ENCODE results near the gene USP34.
A peak's percentile ranks its signal among the peaks of the same experiment; 100 is the strongest.

The USP34 gene

GRCh38 chr2:61244694-61245093, 226.2 kb downstream of the USP34 start:
- TF ChIP-seq POLR2AphosphoS5 (IDR thresholded peaks at IDR 0.05; ENCODE audit: borderline replicate concordance, low read depth, low read length), result no peak
- TF ChIP-seq FOXP2 (optimal IDR thresholded peaks at IDR 0.05; ENCODE audit: control extremely low read depth, extremely low read length, insufficient read depth), result no peak
- no peak for TF ChIP-seq EZH2 (IDR thresholded peaks at IDR 0.05)
- DNase-seq (ENCODE audit: low read depth, low spot score), result no peak
- peaks cover 44% of the 10 kb centered on the region for H3K36me3 ChIP-seq (ENCODE audit: insufficient read depth, low read length)

GRCh38 chr2:61241266-61241665, 229.6 kb downstream of the USP34 start:
- TF ChIP-seq POLR2AphosphoS5 (IDR thresholded peaks at IDR 0.05; ENCODE audit: borderline replicate concordance, low read depth, low read length) (no peak), FOXP2 (optimal IDR thresholded peaks at IDR 0.05; ENCODE audit: control extremely low read depth, extremely low read length, insufficient read depth) (no peak), EZH2 (IDR thresholded peaks at IDR 0.05) (no peak)
- H3K9me3 ChIP-seq (ENCODE audit: low read depth, low read length), result no peaks in the 10 kb centered on the region
- no peak overlapping the region for H3K9ac ChIP-seq (ENCODE audit: insufficient read length)
- DNase-seq (ENCODE audit: low read depth, low spot score), result no peak
- peaks cover 46% of the 10 kb centered on the region for H3K36me3 ChIP-seq (ENCODE audit: insufficient read depth, low read length)
- no peak overlapping the region for H3K27ac ChIP-seq
- no peak overlapping the region for H3K4me3 ChIP-seq

More at GRCh38 chr2:61244694-61245093, 226.2 kb downstream of the USP34 start:
- H3K9ac ChIP-seq (ENCODE audit: insufficient read length), result no peak overlapping the region
- no peak overlapping the region for H3K27ac ChIP-seq
- H3K4me3 ChIP-seq, result no peak overlapping the region
- no peaks in the 10 kb centered on the region for H3K9me3 ChIP-seq (ENCODE audit: low read depth, low read length)

GRCh38 chr2:61238219-61239012, 232.5 kb downstream of the USP34 start:
- Histone ChIP-seq H3K4me3 (no peak overlapping the region), H3K9ac (ENCODE audit: insufficient read length) (no peak overlapping the region), H3K36me3 (ENCODE audit: insufficient read depth, low read length) (peaks cover 46% of the 10 kb centered on the region), H3K27ac (no peak overlapping the region), H3K9me3 (ENCODE audit: low read depth, low read length) (no peaks in the 10 kb centered on the region)
- no peak for DNase-seq (ENCODE audit: low read depth, low spot score)
- TF ChIP-seq POLR2AphosphoS5 (IDR thresholded peaks at IDR 0.05; ENCODE audit: borderline replicate concordance, low read depth, low read length), result no peak
- TF ChIP-seq FOXP2 (optimal IDR thresholded peaks at IDR 0.05; ENCODE audit: control extremely low read depth, extremely low read length, insufficient read depth), result no peak
- TF ChIP-seq EZH2 (IDR thresholded peaks at IDR 0.05), result no peak

GRCh38 chr2:61235716-61236115, 235.2 kb downstream of the USP34 start:
- peaks cover 52% of the 10 kb centered on the region for H3K36me3 ChIP-seq (ENCODE audit: insufficient read depth, low read length)
- H3K9me3 ChIP-seq (ENCODE audit: low read depth, low read length), result no peaks in the 10 kb centered on the region
- DNase-seq (ENCODE audit: low read depth, low spot score), result no peak
- no peak overlapping the region for H3K4me3 ChIP-seq
- TF ChIP-seq POLR2AphosphoS5 (IDR thresholded peaks at IDR 0.05; ENCODE audit: borderline replicate concordance, low read depth, low read length) (no peak), EZH2 (IDR thresholded peaks at IDR 0.05) (no peak), FOXP2 (optimal IDR thresholded peaks at IDR 0.05; ENCODE audit: control extremely low read depth, extremely low read length, insufficient read depth) (no peak)
- H3K27ac ChIP-seq, result peak overlapping the region; percentile 7; the same call in 1 of the 2 replicates
- no peak overlapping the region for H3K9ac ChIP-seq (ENCODE audit: insufficient read length)

GRCh38 chr2:61233581-61233980, 237.3 kb downstream of the USP34 start:
- H3K36me3 ChIP-seq (ENCODE audit: insufficient read depth, low read length), result peaks cover 61% of the 10 kb centered on the region
- H3K9me3 ChIP-seq (ENCODE audit: low read depth, low read length), result no peaks in the 10 kb centered on the region
- H3K27ac ChIP-seq, result no peak overlapping the region
- H3K4me3 ChIP-seq, result no peak overlapping the region
- TF ChIP-seq EZH2 (IDR thresholded peaks at IDR 0.05) (no peak), POLR2AphosphoS5 (IDR thresholded peaks at IDR 0.05; ENCODE audit: borderline replicate concordance, low read depth, low read length) (no peak), FOXP2 (optimal IDR thresholded peaks at IDR 0.05; ENCODE audit: control extremely low read depth, extremely low read length, insufficient read depth) (no peak)
- no peak overlapping the region for H3K9ac ChIP-seq (ENCODE audit: insufficient read length)
- DNase-seq (ENCODE audit: low read depth, low spot score), result no peak

GRCh38 chr2:61229936-61230335, 241.0 kb downstream of the USP34 start:
- DNase-seq (ENCODE audit: low read depth, low spot score), result no peak
- H3K27ac ChIP-seq, result no peak overlapping the region
- H3K9me3 ChIP-seq (ENCODE audit: low read depth, low read length), result no peaks in the 10 kb centered on the region
- peaks cover 68% of the 10 kb centered on the region for H3K36me3 ChIP-seq (ENCODE audit: insufficient read depth, low read length)
- no peak overlapping the region for H3K9ac ChIP-seq (ENCODE audit: insufficient read length)
- H3K4me3 ChIP-seq, result no peak overlapping the region
- TF ChIP-seq POLR2AphosphoS5 (IDR thresholded peaks at IDR 0.05; ENCODE audit: borderline replicate concordance, low read depth, low read length) (no peak), EZH2 (IDR thresholded peaks at IDR 0.05) (no peak), FOXP2 (optimal IDR thresholded peaks at IDR 0.05; ENCODE audit: control extremely low read depth, extremely low read length, insufficient read depth) (no peak)

- Histone ChIP-seq H3K27ac (no peak overlapping the region), H3K36me3 (ENCODE audit: insufficient read depth, low read length) (peaks cover 55% of the 10 kb centered on the region), H3K4me3 (no peak overlapping the region), H3K9ac (ENCODE audit: insufficient read length) (no peak overlapping the region), H3K9me3 (ENCODE audit: low read depth, low read length) (no peaks in the 10 kb centered on the region)
- no peak for DNase-seq (ENCODE audit: low read depth, low spot score)
- no peak for TF ChIP-seq POLR2AphosphoS5 (IDR thresholded peaks at IDR 0.05; ENCODE audit: borderline replicate concordance, low read depth, low read length)
These were observed 248.3 kb downstream of the USP34 start for GRCh38 chr2:61222567-61222966.

GRCh38 chr2:61221819-61222218, 249.1 kb downstream of the USP34 start:
- no peak overlapping the region for H3K9ac ChIP-seq (ENCODE audit: insufficient read length)
- H3K36me3 ChIP-seq (ENCODE audit: insufficient read depth, low read length), result peaks cover 52% of the 10 kb centered on the region
- DNase-seq (ENCODE audit: low read depth, low spot score), result no peak
- no peak overlapping the region for H3K27ac ChIP-seq
- TF ChIP-seq FOXP2 (optimal IDR thresholded peaks at IDR 0.05; ENCODE audit: control extremely low read depth, extremely low read length, insufficient read depth) (no peak), EZH2 (IDR thresholded peaks at IDR 0.05) (no peak), POLR2AphosphoS5 (IDR thresholded peaks at IDR 0.05; ENCODE audit: borderline replicate concordance, low read depth, low read length) (no peak)
- H3K4me3 ChIP-seq, result no peak overlapping the region
- H3K9me3 ChIP-seq (ENCODE audit: low read depth, low read length), result no peaks in the 10 kb centered on the region

GRCh38 chr2:61220768-61221167, 250.1 kb downstream of the USP34 start:
- TF ChIP-seq EZH2 (IDR thresholded peaks at IDR 0.05) (no peak), POLR2AphosphoS5 (IDR thresholded peaks at IDR 0.05; ENCODE audit: borderline replicate concordance, low read depth, low read length) (no peak), FOXP2 (optimal IDR thresholded peaks at IDR 0.05; ENCODE audit: control extremely low read depth, extremely low read length, insufficient read depth) (no peak)
- no peak overlapping the region for H3K4me3 ChIP-seq
- no peak overlapping the region for H3K9ac ChIP-seq (ENCODE audit: insufficient read length)
- no peaks in the 10 kb centered on the region for H3K9me3 ChIP-seq (ENCODE audit: low read depth, low read length)
- no peak for DNase-seq (ENCODE audit: low read depth, low spot score)
- peaks cover 49% of the 10 kb centered on the region for H3K36me3 ChIP-seq (ENCODE audit: insufficient read depth, low read length)
- no peak overlapping the region for H3K27ac ChIP-seq
